GM18505 (cell line): ENCODE results near the gene FAM81B.

Source experiments
- ATAC-seq: cut with Tn5 transposase; IDR thresholded peaks from one replicate; pipeline ENCODE4 v1.9.1; 2021; ENCODE audit not compliant: unreplicated experiment
- POLR2A ChIP-seq: IDR thresholded peaks from 4 replicates; pipeline ENCODE4 v1.6.1; 2011; ENCODE audit warnings: borderline replicate concordance; ENCODE audit not compliant: insufficient read depth, insufficient read length; ENCODE audit errors: extremely low read depth

FAM81B gene

GRCh38 chr5:95422838-95423237 lies 31.7 kb downstream of the FAM81B start:
- no peak for ATAC-seq

GRCh38 chr5:95424016-95424415 lies 32.9 kb downstream of the FAM81B start:
- peak; percentile 80 for ATAC-seq
- TF ChIP-seq POLR2A = no peak

More at GRCh38 chr5:95422838-95423237, 31.7 kb downstream of the FAM81B start:
- no peak for TF ChIP-seq POLR2A

- peak; percentile 72 for ATAC-seq
- no peak for TF ChIP-seq POLR2A
Observed at GRCh38 chr5:95424526-95424925, 33.4 kb downstream of the FAM81B start.

DNA sequence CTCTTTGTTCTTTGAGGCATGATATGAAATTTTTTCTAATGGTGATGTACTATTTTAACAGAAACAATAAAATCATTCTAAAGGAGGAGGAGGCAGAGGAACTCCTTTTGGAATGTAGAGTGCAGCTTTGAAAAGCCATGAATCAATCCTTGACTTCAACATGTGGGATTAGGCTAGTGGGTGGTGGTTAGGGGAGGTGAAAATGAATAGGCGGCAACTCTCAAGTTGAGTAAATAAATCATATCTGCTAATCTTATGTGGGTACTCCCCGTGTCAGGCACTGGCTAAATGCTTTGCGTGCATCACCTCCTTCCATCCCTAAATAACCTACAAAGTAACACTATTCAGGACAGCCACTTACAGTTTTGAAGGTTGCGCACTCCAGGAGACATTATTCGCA lies 35.1 kb downstream of the FAM81B start:
- ATAC-seq = no peak
- no peak for TF ChIP-seq POLR2A

DNA sequence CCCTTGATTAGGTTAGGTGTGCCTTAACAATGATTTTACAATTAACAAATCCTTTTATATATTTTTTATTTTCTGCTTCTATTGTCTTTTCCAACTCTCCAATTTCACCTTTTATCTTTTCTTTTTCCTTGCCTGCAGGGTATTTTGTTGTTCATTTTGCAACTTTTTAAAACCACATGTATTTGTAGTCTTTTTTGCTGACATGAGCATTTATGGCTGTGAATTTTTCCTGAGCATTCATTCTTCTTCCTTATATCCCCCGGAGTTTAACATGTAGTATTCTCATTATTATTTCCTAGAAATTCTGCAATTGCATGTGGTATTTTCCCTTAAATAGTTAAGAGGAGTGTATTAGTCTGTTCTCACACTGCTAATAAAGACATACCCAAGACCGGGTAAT lies 41.6 kb downstream of the FAM81B start:
- TF ChIP-seq POLR2A = no peak
- ATAC-seq = no peak

GRCh38 chr5:95439801-95440493 lies 48.8 kb downstream of the FAM81B start:
- no peak for TF ChIP-seq POLR2A
- ATAC-seq = no peak

GRCh38 chr5:95440825-95441224 lies 49.7 kb downstream of the FAM81B start:
- no peak for ATAC-seq

GRCh38 chr5:95441636-95442035 lies 50.5 kb downstream of the FAM81B start:
- TF ChIP-seq POLR2A = no peak
- no peak for ATAC-seq

More at GRCh38 chr5:95440825-95441224, 49.7 kb downstream of the FAM81B start:
- TF ChIP-seq POLR2A = no peak

DNA sequence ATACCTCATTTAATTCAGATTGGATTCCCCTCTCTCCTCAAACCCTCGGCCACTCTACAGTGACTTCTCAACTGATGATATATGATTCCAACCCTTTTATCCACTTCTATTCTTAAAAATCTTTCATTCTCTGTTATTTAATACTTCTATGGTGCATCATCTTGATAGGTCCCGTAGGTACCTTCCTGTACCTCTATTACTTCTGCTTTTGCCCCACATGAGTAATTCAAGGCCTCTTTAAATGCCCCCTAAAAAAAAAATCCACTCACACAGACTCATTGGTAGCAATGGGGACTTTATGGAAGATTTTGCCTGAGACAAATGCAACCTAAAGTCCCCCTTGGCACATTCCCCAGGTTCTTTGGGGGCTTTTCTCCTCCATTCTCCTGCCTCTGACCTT lies 54.3 kb downstream of the FAM81B start:
- ATAC-seq = no peak

GRCh38 chr5:95445995-95446394 lies 54.8 kb downstream of the FAM81B start:
- no peak for TF ChIP-seq POLR2A
- no peak for ATAC-seq

More for the DNA sequence above, 54.3 kb downstream of the FAM81B start:
- TF ChIP-seq POLR2A = no peak

- no peak for ATAC-seq
- TF ChIP-seq POLR2A = no peak
Observed at GRCh38 chr5:95446560-95447221, 55.5 kb downstream of the FAM81B start.

DNA sequence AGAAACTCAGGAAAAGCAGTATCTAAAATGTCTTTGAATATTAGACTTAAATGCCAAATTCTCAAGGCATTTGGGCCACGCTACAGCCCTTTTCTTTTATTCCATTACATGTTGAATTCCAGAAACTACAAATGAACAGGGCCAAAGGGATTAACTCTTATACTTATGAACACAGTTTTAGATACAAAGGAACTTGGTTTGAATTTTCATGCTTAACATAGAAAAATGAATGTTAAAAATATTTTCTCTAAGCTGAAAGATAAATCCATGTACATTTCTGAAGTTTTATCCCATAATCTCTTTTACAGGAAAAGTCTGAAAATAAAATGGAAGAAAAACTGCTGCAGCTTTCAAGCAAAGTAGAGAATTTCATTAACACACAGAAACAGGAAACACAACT lies 56.8 kb downstream of the FAM81B start:
- no peak for TF ChIP-seq POLR2A
- ATAC-seq = no peak

- ATAC-seq = no peak
- no peak for TF ChIP-seq POLR2A
Observed at GRCh38 chr5:95448789-95449188, 57.6 kb downstream of the FAM81B start.

DNA sequence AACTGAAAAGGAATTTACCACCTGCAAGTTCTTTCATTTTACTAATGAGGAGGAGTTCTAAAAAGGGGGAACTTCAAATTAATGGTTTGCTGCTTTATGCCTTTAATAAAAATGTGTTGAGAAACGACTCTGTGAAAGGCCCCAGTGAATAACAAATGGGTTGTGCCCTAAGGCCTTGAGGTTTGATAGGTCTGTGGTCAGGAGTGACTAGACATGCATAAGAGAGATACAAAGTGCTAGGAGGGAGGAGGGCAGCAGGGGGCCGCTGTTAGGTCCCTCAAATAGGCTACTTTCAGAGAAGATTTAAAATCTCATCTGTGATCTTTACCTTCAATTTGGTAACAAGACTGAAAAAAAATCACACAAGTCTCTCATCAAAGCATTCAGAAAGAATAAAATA lies 58.3 kb downstream of the FAM81B start:
- no peak for TF ChIP-seq POLR2A
- no peak for ATAC-seq
